SK-N-SH (cell line): ENCODE results near the gene SPG7. TPM values are rescaled to one million over a fixed set of nuclear protein-coding genes. Genes with fewer than 3 reads are reported as not detected.

Source experiments
- CTCF ChIA-PET: fragments of 300-600, 350-600 bp; formaldehyde crosslinking; extraction: SDS; loops from one replicate; lab custom pipeline; 2021; lab: Yijun Ruan, JAX
- POLR2A ChIA-PET: fragments of 350-600 bp; sonication (Branson Sonifier 250); formaldehyde crosslinking; extraction: SDS; loops from one replicate; lab custom pipeline; 2020; ENCODE audit warnings: antibody characterized with exemption, inconsistent platforms; lab: Yijun Ruan, JAX
- DNase-seq: peaks from one replicate; pipeline ENCODE4 v3.0.0; 2012
- H2AFZ ChIP-seq: fragments of 200-600 bp; sonication (generic); 2 replicates; pipeline ENCODE4 v1.8.1; 2016; ENCODE audit warnings: antibody characterized with exemption, mild to moderate bottlenecking, low read depth
- H3F3A ChIP-seq: fragments of 200-600 bp; sonication (generic); replicated peaks from 2 replicates; pipeline ENCODE3; 2016; ENCODE audit warnings: antibody characterized with exemption, mild to moderate bottlenecking; ENCODE audit not compliant: insufficient read depth
- H3K27ac ChIP-seq, 2 experiments: fragments of 200-500 bp in 1 of 2; fragments of 200-600 bp in 1 of 2; sonication (Bioruptor generic) in 1 of 2; sonication (generic), shearing (Covaris generic) in 1 of 2; 2 replicates each; pipeline versions ENCODE4 v1.5.1 to v1.6.1; 2014 to 2016; ENCODE audit warnings: low read depth in 2 of 2, inconsistent platforms in 1 of 2, low read length in 1 of 2, mild to moderate bottlenecking in 1 of 2, mixed read lengths in 1 of 2
- H3K27me3 ChIP-seq: fragments of 200-600 bp; sonication (generic), shearing (Covaris generic); 2 replicates; pipeline ENCODE4 v1.6.1; 2016; ENCODE audit warnings: mixed run types; ENCODE audit not compliant: insufficient read depth
- H3K36me3 ChIP-seq, 2 experiments: fragments of 200-500 bp in 1 of 2; fragments of 200-600 bp in 1 of 2; sonication (Bioruptor generic) in 1 of 2; sonication (generic) in 1 of 2; replicated peaks in 1 of 2; 2 replicates each; pipeline versions ENCODE3 to v1.5.1; 2014 to 2016; ENCODE audit warnings: low read length in 1 of 2, mild to moderate bottlenecking in 1 of 2; ENCODE audit not compliant: insufficient read depth in 2 of 2, control insufficient read depth in 1 of 2
- H3K4me1 ChIP-seq, 2 experiments: fragments of 200-500 bp in 1 of 2; fragments of 200-600 bp in 1 of 2; sonication (Bioruptor generic) in 1 of 2; sonication (generic), shearing (Covaris generic) in 1 of 2; 2 replicates each; pipeline versions ENCODE4 v1.5.1 to v1.6.1; 2014 to 2016; ENCODE audit warnings: low read depth in 1 of 2, low read length in 1 of 2, mixed run types in 1 of 2; ENCODE audit not compliant: insufficient read depth in 2 of 2, control insufficient read depth in 1 of 2
- H3K4me2 ChIP-seq: fragments of 200-600 bp; sonication (generic), shearing (Covaris generic); 2 replicates; pipeline ENCODE4 v1.6.1; 2017; ENCODE audit warnings: mixed run types
- H3K4me3 ChIP-seq, 2 experiments: fragments of 200-500 bp in 1 of 2; fragments of 200-600 bp in 1 of 2; sonication (Bioruptor generic) in 1 of 2; sonication (generic), shearing (Covaris generic) in 1 of 2; 2 replicates each; pipeline versions ENCODE4 v1.5.1 to v1.8.1; 2014 to 2016; ENCODE audit warnings: low read depth in 2 of 2, inconsistent platforms in 1 of 2, low read length in 1 of 2, mild to moderate bottlenecking in 1 of 2, mixed read lengths in 1 of 2, moderate library complexity in 1 of 2
- H3K79me2 ChIP-seq: fragments of 200-600 bp; sonication (generic); 2 replicates; pipeline ENCODE4 v1.8.1; 2017; ENCODE audit warnings: mild to moderate bottlenecking; ENCODE audit not compliant: insufficient read depth
- H3K9ac ChIP-seq: fragments of 200-600 bp; sonication (generic); 2 replicates; pipeline ENCODE4 v1.6.1; 2017; ENCODE audit warnings: mixed run types
- H3K9me2 ChIP-seq: fragments of 200-600 bp; sonication (generic); 2 replicates; pipeline ENCODE4 v1.6.1; 2017; ENCODE audit warnings: mixed run types
- H3K9me3 ChIP-seq: fragments of 200-600 bp; sonication (generic); 2 replicates; pipeline ENCODE4 v1.6.1; 2017; ENCODE audit warnings: mixed run types, mild to moderate bottlenecking, moderate library complexity
- H4K20me1 ChIP-seq: fragments of 200-600 bp; sonication (generic); 2 replicates; pipeline ENCODE4 v1.6.1; 2017; ENCODE audit warnings: mild to moderate bottlenecking, mixed run types; ENCODE audit not compliant: insufficient read depth
- CTCF ChIP-seq: fragments of 200-600 bp; sonication (generic); IDR thresholded peaks from 2 replicates; pipeline ENCODE4 v1.6.1; 2017; ENCODE audit warnings: antibody characterized with exemption, mild to moderate bottlenecking, moderate library complexity
- EP300 ChIP-seq, 2 experiments: IDR thresholded peaks; 2 replicates each; pipeline versions ENCODE4 v1.4.0 to v1.6.1; 2012; ENCODE audit warnings: borderline replicate concordance in 1 of 2, low read depth in 1 of 2, low read length in 1 of 2
- FOXM1 ChIP-seq: IDR thresholded peaks from 2 replicates; pipeline ENCODE4 v1.4.0; 2012; ENCODE audit warnings: low read depth, mild to moderate bottlenecking
- GABPA ChIP-seq: IDR thresholded peaks from 2 replicates; pipeline ENCODE4 v1.4.0; 2012; ENCODE audit warnings: low read depth, mild to moderate bottlenecking
- JUND ChIP-seq: IDR thresholded peaks from 2 replicates; pipeline ENCODE4 v1.4.0; 2012
- MXI1 ChIP-seq: IDR thresholded peaks from 2 replicates; pipeline ENCODE4 v1.6.1; 2012; ENCODE audit warnings: mild to moderate bottlenecking, low read depth, low read length, improper control_type of control experiment
- RFX5 ChIP-seq: IDR thresholded peaks from 2 replicates; pipeline ENCODE4 v1.6.1; 2012; ENCODE audit warnings: mild to moderate bottlenecking, improper control_type of control experiment, low read length
- USF2 ChIP-seq: fragments of 150-350 bp; IDR thresholded peaks from 2 replicates; pipeline ENCODE4 v1.6.1; 2017; ENCODE audit warnings: antibody characterized with exemption, low read length, low read depth, borderline replicate concordance
- ZBTB33 ChIP-seq: IDR thresholded peaks from 2 replicates; pipeline ENCODE4 v1.4.0; 2012; ENCODE audit warnings: low read depth, borderline replicate concordance
- WGBS: methylation state at CpG from one replicate; pipeline ENCODE4 v1.1.6; 2017; ENCODE audit warnings: low lambda C conversion rate; 5-methylcytosine and 5-hydroxymethylcytosine counted together
- polyA plus RNA-seq, 3 experiments: library from polyadenylated mRNA; depleted of rRNA; stranded (reverse); fragments of >200 nt; gene quantifications; 2 replicates each; pipeline ENCODE4 v1.2.3, GENCODE V29; 2012

Gene SPG7
- polyA plus RNA-seq, 1 of the 3 experiments (the other 2 are of a cell fraction), result 100 TPM

- H3K4me2 ChIP-seq, result no peak overlapping the region
Observed at GRCh38 chr16:89476379-89476778, 31.8 kb upstream of the SPG7 start.

More at GRCh38 chr16:89476379-89476778, 31.8 kb upstream of the SPG7 start:
- Histone ChIP-seq H3F3A (peaks cover 13% of the 10 kb centered on the region), H3K4me1 (peaks cover 26 to 28% of the 10 kb centered on the region in 2 experiments; a peak in 2 of 4 replicates), H3K9me2 (no peaks in the 10 kb centered on the region), H3K27me3 (no peaks in the 10 kb centered on the region), H2AFZ (no peak overlapping the region), H3K36me3 (no peaks in the 10 kb centered on the region), H3K9ac (no peak overlapping the region), H4K20me1 (peaks cover 100% of the 10 kb centered on the region), H3K4me3 (no peak overlapping the region), H3K27ac (no peak overlapping the region), H3K79me2 (peaks cover 100% of the 10 kb centered on the region), H3K9me3 (no peaks in the 10 kb centered on the region)
- no peak for DNase-seq
- ChIA-PET POLR2A (no interaction called here), CTCF (interaction anchor here (1.0 kb wide), 1 partner anchor 12 kb away, joined by 5 read pairs; no protein-coding TSS in a partner anchor)
- WGBS, result 91% methylated on average over 5 of the region's 5 CpGs
- TF ChIP-seq RFX5, result no peak
- TF ChIP-seq GABPA, result no peak
- TF ChIP-seq EP300 (IDR thresholded peaks at IDR 0.05; ENCODE audit: borderline replicate concordance in 1 of 2, low read depth in 1 of 2, low read length in 1 of 2), result no peak
- no peak for TF ChIP-seq USF2
- TF ChIP-seq MXI1, result no peak
- TF ChIP-seq CTCF, result no peak
- TF ChIP-seq JUND, result no peak
- no peak for TF ChIP-seq ZBTB33
- no peak for TF ChIP-seq FOXM1
